HepG2 (cell line): ENCODE measurements around the gene ATP8A1. TPM values are rescaled to one million over a fixed set of nuclear protein-coding genes. Genes with fewer than 3 reads are reported as not detected.

ENCODE experiments used
- CENPX ChIP-seq: sonication (generic); formaldehyde crosslinking; IDR thresholded peaks from 2 replicates; pipeline ENCODE4 v1.9.0; 2021; ENCODE audit warnings: mild to moderate bottlenecking, missing genetic modification reagents, moderate library complexity
- DMAP1 ChIP-seq: IDR thresholded peaks from 2 replicates; pipeline ENCODE4 v1.6.1; 2016
- ELF4 ChIP-seq: sonication (generic); formaldehyde crosslinking; IDR thresholded peaks from 2 replicates; pipeline ENCODE4 v1.5.0; 2020; ENCODE audit warnings: missing genetic modification reagents, mild to moderate bottlenecking, moderate library complexity, borderline replicate concordance
- NCOR1 ChIP-seq: fragments of 200-600 bp; sonication (generic); IDR thresholded peaks from 2 replicates; pipeline ENCODE4 v1.7.0; 2017; ENCODE audit warnings: antibody characterized with exemption, low read length, borderline replicate concordance
- NFRKB ChIP-seq: fragments of 450-650 bp; IDR thresholded peaks from 2 replicates; pipeline ENCODE4 v1.6.1; 2017
- RAD51 ChIP-seq: fragments of 450-650 bp; IDR thresholded peaks from 2 replicates; pipeline ENCODE4 v1.6.1; 2016; ENCODE audit warnings: borderline replicate concordance
- REXO4 ChIP-seq: sonication (generic); formaldehyde crosslinking; IDR thresholded peaks from 2 replicates; pipeline ENCODE4 v1.8.0; 2022; ENCODE audit warnings: missing genetic modification reagents, mild to moderate bottlenecking, borderline replicate concordance
- TOPORS ChIP-seq: sonication (generic); formaldehyde crosslinking; IDR thresholded peaks from 2 replicates; pipeline ENCODE4 v1.8.0; 2023; ENCODE audit warnings: mild to moderate bottlenecking, missing genetic modification reagents
- ZBTB38 ChIP-seq: sonication (generic); formaldehyde crosslinking; IDR thresholded peaks from 2 replicates; pipeline ENCODE4 v1.5.1; 2020; ENCODE audit warnings: mild to moderate bottlenecking, missing genetic modification reagents
- ZFP1 ChIP-seq: IDR thresholded peaks from 2 replicates; pipeline ENCODE4 v1.6.1; 2016
- ZNF180 ChIP-seq: sonication (generic); formaldehyde crosslinking; IDR thresholded peaks from 2 replicates; pipeline ENCODE4 v1.4.0; 2020; ENCODE audit warnings: low read depth, missing genetic modification reagents, borderline replicate concordance
- ZNF263 ChIP-seq: sonication (generic); formaldehyde crosslinking; IDR thresholded peaks from 2 replicates; pipeline ENCODE4 v1.4.0; 2020; ENCODE audit warnings: missing genetic modification reagents
- ZNF44 ChIP-seq: sonication (generic); formaldehyde crosslinking; IDR thresholded peaks from 2 replicates; pipeline ENCODE4 v1.5.1; 2020; ENCODE audit warnings: mild to moderate bottlenecking, missing genetic modification reagents
- ZNF549 ChIP-seq: sonication (generic); formaldehyde crosslinking; IDR thresholded peaks from 2 replicates; pipeline ENCODE4 v1.5.0; 2020; ENCODE audit warnings: missing genetic modification reagents
- ZNF747 ChIP-seq: sonication (generic); formaldehyde crosslinking; IDR thresholded peaks from 2 replicates; pipeline ENCODE4 v1.8.1; 2023; ENCODE audit warnings: missing genetic modification reagents, mild to moderate bottlenecking, borderline replicate concordance
- ZNF749 ChIP-seq: sonication (generic); formaldehyde crosslinking; IDR thresholded peaks from 2 replicates; pipeline ENCODE4 v1.8.0; 2022; ENCODE audit warnings: mild to moderate bottlenecking, missing genetic modification reagents, moderate library complexity, borderline replicate concordance
- ZSCAN20 ChIP-seq: sonication (generic); formaldehyde crosslinking; IDR thresholded peaks from 2 replicates; pipeline ENCODE4 v1.4.0; 2020; ENCODE audit warnings: missing genetic modification reagents, mild to moderate bottlenecking, borderline replicate concordance
- polyA plus RNA-seq, 8 experiments: library from polyadenylated mRNA; depleted of rRNA in 3 of 8; stranded (reverse) in 7 of 8; unstranded in 1 of 8; fragments of >200 nt; fragmentation: Illumina TruSeq in 4 of 8; extraction: Trizol in 4 of 8; gene quantifications; 2 replicates each; pipeline versions ENCODE4 v1.2.1 to v1.2.3, GENCODE V29; 2011 to 2016; ENCODE audit warnings: low read depth in 4 of 8, missing spikeins in 1 of 8, mixed read lengths in 1 of 8; ENCODE audit not compliant: insufficient read depth in 1 of 8
- total RNA-seq, 5 experiments: library from RNA; depleted of rRNA; stranded (reverse); fragments of >200 nt; fragmentation: Illumina TruSeq; extraction: Trizol; gene quantifications; 2 replicates each; pipeline ENCODE4 v1.2.3, GENCODE V29; 2016; ENCODE audit warnings: low read depth in 1 of 5
- TF ChIP-seq, protein P1 (sequence below): IDR thresholded peaks from 2 replicates; pipeline ENCODE4 v1.6.1; 2016; ENCODE audit warnings: low read depth, control low read depth
- TF ChIP-seq, protein P2 (sequence below): sonication (generic); formaldehyde crosslinking; IDR thresholded peaks from 2 replicates; pipeline ENCODE4 v1.4.0; 2020; ENCODE audit warnings: mild to moderate bottlenecking, missing genetic modification reagents
- TF ChIP-seq, protein P3 (sequence below): conservative IDR thresholded peaks from 2 replicates; pipeline ENCODE4 v1.6.1; 2018; ENCODE audit warnings: missing genetic modification reagents

The ATP8A1 gene
- total and polyA plus RNA-seq, 2 of the 13 experiments (the other 11 are each of a cell fraction or from before 2014, with no cell fraction given): 1.7 to 6.2 TPM

DNA sequence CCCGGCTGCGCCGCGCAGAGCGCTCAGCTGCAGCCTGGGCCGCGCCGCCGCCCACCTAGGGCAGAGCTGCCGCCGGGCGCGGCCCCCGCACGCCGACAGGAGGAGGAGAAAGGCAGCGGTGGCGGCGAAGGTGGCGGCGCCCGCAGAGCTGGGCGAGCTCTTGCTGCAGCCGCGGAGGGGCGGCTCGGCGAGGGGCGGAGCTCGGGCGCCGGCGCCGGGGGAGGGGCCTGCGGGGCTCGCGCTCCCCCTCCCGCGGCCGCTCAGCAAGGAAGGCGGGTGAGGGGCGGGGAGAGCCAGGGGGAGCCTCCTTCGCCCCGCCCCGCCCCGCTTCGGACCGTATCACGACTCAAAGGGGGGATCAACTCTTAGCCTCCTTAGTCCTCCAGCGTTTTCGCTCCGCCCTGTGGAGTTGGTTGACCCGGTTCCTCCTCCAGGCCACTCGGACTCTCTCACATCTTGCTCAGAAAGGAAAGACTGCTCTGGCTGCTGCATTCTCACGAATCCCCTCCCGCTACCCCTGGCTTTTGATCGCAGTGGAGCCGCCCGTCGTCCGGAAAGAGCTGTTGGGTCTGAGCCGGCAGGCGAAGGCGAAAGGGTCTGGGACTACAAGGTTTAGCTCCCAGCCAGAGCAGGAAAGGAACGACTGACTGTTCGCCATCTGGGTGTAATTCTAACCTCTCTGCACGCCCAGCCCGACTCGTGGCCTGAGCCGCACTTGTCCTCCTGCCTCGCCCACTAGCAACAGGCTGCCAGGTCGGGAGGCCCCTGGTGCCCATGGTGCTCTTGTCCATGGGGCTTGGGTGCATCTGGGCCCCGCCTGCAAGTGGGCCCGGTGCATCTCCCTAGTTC, at the start of gene ATP8A1 (continued):
- TF ChIP-seq, protein P1, sequence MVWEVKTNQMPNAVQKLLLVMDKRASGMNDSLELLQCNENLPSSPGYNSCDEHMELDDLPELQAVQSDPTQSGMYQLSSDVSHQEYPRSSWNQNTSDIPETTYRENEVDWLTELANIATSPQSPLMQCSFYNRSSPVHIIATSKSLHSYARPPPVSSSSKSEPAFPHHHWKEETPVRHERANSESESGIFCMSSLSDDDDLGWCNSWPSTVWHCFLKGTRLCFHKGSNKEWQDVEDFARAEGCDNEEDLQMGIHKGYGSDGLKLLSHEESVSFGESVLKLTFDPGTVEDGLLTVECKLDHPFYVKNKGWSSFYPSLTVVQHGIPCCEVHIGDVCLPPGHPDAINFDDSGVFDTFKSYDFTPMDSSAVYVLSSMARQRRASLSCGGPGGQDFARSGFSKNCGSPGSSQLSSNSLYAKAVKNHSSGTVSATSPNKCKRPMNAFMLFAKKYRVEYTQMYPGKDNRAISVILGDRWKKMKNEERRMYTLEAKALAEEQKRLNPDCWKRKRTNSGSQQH: no peak
- TF ChIP-seq ZNF44 (no peak), TOPORS (CRISPR knock-in tag) (no peak; the same call in 1 of the 2 replicates), CENPX (CRISPR knock-in tag) (no peak), NCOR1 (no peak), REXO4 (no peak), ZNF749 (CRISPR knock-in tag) (no peak), NFRKB (no peak), ZNF747 (peak; percentile 12; the same call in 1 of the 2 replicates), DMAP1 (CRISPR knock-in tag) (peak; percentile 67; the same call in 1 of the 2 replicates), ZNF263 (CRISPR knock-in tag) (no peak), ZBTB38 (no peak), ZFP1 (CRISPR knock-in tag) (no peak), ZNF180 (CRISPR knock-in tag) (no peak), ELF4 (CRISPR knock-in tag) (no peak), ZNF549 (CRISPR knock-in tag) (no peak), ZSCAN20 (no peak), RAD51 (no peak)
- TF ChIP-seq, protein P2, sequence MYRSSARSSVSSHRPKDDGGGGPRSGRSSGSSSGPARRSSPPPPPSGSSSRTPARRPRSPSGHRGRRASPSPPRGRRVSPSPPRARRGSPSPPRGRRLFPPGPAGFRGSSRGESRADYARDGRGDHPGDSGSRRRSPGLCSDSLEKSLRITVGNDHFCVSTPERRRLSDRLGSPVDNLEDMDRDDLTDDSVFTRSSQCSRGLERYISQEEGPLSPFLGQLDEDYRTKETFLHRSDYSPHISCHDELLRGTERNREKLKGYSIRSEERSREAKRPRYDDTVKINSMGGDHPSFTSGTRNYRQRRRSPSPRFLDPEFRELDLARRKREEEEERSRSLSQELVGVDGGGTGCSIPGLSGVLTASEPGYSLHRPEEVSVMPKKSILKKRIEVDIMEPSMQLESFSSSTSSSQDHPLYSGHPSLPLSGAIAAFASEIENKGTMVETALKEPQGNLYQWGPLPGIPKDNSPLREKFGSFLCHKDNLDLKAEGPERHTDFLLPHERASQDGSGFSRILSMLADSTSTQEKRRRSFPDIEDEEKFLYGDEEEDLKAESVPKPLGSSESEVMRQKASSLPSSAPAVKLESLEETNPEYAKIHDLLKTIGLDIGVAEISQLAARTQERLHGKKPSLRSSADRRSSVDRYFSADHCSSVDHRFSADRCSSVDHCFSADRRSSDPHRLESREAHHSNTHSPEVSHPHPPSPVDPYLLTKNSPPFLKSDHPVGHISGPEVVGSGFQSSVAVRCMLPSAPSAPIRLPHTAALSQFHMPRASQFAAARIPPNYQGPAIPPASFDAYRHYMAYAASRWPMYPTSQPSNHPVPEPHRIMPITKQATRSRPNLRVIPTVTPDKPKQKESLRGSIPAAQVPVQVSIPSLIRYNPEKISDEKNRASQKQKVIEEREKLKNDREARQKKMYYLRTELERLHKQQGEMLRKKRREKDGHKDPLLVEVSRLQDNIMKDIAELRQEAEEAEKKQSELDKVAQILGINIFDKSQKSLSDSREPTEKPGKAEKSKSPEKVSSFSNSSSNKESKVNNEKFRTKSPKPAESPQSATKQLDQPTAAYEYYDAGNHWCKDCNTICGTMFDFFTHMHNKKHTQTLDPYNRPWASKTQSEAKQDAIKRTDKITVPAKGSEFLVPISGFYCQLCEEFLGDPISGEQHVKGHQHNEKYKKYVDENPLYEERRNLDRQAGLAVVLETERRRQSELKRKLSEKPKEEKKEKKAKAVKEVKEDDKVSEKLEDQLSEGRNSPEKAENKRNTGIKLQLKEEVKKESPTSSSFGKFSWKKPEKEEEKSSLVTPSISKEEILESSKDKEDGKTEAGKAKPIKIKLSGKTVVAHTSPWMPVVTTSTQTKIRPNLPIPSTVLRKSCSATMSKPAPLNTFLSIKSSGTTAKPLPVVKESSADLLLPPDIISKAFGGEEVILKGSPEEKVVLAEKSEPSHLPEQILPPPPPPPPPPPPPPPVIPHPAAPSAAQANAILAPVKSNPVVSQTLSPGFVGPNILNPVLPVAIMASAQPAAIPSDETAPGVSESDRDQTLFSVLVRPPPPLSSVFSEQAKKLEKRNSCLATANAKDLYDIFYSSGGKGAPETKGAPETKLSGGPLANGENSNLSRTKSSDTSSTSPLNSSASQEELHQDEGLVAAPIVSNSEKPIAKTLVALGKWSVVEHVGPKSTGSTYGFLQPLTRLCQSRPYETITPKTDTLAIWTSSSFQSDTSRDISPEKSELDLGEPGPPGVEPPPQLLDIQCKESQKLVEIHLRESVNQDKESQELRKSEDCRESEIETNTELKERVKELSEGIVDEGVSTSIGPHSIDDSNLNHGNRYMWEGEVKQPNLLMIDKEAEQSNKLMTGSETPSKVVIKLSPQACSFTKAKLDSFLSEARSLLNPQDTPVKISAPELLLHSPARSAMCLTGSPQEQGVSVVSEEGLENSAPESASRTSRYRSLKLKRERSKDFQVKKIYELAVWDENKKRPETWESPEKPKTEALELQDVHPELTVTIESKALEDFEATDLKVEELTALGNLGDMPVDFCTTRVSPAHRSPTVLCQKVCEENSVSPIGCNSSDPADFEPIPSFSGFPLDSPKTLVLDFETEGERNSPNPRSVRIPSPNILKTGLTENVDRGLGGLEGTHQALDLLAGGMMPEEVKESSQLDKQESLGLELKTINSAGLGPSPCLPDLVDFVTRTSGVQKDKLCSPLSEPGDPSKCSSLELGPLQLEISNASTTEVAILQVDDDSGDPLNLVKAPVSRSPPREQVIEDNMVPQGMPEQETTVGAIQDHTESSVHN: no peak
- TF ChIP-seq, protein P3, sequence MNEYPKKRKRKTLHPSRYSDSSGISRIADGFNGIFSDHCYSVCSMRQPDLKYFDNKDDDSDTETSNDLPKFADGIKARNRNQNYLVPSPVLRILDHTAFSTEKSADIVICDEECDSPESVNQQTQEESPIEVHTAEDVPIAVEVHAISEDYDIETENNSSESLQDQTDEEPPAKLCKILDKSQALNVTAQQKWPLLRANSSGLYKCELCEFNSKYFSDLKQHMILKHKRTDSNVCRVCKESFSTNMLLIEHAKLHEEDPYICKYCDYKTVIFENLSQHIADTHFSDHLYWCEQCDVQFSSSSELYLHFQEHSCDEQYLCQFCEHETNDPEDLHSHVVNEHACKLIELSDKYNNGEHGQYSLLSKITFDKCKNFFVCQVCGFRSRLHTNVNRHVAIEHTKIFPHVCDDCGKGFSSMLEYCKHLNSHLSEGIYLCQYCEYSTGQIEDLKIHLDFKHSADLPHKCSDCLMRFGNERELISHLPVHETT (CRISPR knock-in tag): peak; percentile 50; the same call in 1 of the 2 replicates
